IPS-NIHi7 (cell line): ENCODE results near the gene OAF.

Experiments used
- DNase-seq: peaks from one replicate; pipeline ENCODE4 v3.0.0; 2012; ENCODE audit warnings: mixed read lengths; ENCODE audit errors: extremely low spot score

Gene OAF

DNA sequence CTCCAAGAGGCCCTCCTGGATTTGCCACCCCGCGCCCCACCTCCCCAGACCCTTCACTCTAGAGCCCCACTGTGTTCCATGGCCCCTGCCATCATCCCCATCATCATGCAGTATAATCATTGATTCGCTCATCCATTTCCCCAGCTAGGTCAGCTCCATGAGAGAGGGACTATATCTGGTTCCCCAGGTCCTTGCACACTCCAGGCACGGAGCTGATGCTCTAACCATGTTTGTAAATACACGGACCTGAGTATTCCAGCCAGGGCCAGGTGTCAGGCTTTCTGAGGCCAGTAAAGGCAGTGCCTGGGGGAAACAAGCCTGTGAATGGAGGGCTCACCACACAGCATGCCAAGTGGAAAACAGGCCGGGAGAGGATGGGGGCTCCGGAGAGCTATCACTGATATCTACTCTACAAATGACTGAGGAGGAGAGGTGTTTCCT, 27.1 kb upstream of the OAF start:
- no peak for DNase-seq

GRCh38 chr11:120184371-120184945, 26.4 kb upstream of the OAF start:
- DNase-seq = no peak

- DNase-seq = no peak
Observed at GRCh38 chr11:120184946-120185705, 25.7 kb upstream of the OAF start.

- DNase-seq = no peak
Observed at GRCh38 chr11:120185706-120186455, 25.0 kb upstream of the OAF start.

DNA sequence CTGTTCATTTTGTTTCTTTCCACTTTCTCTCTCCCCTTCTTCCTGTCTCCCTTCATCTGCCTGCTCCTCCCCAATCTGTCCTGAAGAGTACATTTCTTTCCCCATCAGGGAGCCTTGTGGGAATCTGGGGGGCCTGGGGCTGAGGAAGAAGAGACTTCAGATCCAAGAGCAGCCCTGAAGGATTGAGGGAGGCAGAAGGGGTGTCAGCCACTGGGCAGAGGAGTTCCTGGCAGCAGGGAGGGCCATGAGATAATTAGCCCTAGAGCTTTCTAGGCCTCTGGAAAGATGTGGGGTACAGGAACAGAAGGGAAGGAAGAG, 24.4 kb upstream of the OAF start:
- no peak for DNase-seq

DNA sequence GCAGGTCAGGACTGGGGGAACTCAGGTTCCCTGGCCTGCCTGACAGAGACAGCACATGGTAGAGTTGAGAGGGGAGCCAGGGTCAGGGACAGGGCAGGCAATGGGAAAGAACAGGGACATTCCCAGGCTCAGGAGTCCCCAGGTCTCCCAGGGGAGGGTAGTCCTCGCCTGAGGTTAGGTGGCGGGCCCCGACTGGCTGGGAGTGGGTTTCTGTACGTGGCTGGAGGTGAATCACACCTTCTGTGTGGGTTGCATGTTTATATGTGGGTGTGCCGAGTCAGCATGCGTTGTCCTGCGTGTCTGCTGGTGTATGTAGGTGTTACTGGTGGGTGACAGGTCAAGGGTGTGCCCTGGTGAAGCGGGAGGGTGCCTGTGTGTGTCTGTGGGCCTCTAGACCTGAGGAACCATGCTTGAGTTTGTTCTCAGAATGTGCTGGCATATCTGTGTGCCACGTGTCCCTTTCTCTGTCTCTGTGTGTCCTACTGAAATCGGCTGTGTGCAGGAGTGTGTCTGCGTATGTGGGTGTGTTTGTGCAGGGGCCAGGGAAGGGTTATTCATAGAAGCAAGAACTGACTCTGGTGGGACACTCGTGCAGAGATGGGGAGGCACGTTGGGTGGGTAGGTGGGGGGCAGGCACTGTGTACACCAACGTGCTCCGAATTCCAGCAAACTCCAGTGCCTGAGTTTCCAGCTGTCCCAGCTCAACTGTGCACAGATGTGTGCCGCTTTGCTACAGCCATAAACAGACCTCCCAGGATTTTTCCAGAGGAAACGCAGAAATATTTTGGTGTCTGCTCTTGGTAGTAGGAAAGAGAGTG, 23.8 kb upstream of the OAF start:
- no peak for DNase-seq

DNA sequence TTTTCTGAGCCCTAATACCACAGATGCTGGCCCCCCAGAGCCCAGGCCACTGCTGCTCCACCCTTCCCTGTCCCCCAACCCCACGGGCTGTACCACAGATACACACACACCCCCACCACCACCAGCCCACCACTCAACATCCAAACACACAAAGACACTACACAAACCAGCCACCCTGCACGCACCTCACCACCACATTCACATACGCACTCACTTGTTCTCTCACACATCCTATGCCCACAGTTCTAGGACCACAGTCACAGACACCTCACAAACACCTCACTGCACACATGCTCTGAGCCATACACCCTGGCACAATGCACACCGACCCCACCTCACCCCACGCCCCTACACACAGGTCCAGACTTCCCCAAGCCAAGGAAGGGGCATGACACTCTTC, 22.5 kb upstream of the OAF start:
- DNase-seq = no peak

DNA sequence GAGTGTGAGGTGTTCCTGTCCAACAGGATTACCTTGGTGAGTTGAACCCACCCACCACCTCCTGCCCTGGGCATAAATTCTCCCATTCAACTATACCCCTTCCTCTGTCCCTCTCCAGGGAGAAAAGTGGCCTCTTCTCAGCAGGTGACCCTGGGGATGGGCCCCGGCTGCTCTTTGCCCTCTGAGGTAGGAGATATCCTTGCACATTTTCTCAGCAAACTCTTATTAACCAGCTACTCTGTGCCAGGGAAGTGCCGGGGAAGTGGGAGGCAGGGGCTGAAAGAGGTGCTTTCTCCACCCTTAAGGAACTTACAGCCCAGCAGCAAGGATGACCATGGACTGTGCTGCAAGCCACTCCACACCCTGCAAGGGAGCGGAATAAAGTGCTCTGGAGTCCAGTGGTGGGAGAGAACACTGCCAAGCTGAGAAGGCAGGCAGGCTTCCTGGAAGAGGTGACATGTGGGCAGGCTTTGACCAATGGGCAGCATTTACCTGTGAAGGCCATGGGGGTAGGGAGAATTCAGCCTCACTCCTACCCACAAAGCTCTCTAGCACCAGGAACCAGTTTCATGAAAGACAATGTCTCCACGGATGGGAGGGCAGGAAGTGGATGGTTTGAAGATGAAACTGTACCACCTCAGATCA, 21.9 kb upstream of the OAF start:
- DNase-seq = no peak

- no peak for DNase-seq
Observed at GRCh38 chr11:120191058-120191457, 19.8 kb upstream of the OAF start.

- DNase-seq = no peak
Observed at GRCh38 chr11:120192831-120193625, 17.8 kb upstream of the OAF start.

DNA sequence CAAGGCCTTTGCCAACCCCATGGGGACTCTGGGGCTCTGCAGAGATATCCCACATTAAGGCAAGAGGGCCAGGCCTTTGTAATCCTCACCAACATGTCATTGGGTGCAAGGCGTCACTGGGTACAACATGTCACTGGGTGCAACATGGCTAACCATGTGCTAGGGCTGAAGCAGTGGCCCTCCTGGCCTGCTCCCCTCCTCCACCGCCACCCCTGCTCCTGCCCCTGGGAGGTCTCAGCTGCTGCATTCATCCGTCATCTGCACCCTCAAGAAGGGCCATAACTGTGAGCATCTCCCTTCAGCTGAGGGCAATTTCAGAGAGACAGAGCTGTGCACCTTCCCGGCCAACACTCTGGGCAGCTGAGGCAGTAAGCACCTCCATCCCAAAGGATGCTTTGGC, 16.7 kb upstream of the OAF start:
- DNase-seq = no peak

- DNase-seq = no peak
Observed at GRCh38 chr11:120195601-120196320, 15.1 kb upstream of the OAF start.

DNA sequence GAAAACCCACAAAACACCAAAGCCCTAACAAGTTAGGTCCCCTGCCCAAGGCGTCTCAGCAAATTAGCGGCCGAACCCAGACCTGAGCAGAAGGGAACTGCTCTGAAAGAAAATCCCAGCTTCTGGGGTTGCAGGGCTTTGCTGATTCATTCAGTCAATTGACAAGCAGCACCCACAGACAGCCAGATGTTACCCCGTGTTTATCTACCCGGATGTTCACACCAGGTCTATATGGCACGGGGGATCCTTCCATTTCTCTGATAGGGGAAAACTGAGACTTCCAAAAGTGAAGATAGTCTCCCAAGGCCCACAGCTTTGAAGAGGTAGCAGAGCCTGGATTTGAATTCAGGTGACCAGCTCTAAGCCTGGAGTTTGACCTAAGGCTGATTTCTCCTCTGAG, 14.0 kb upstream of the OAF start:
- no peak for DNase-seq

- DNase-seq = peak; percentile 71
Observed at GRCh38 chr11:120197251-120197891, 13.5 kb upstream of the OAF start.

DNA sequence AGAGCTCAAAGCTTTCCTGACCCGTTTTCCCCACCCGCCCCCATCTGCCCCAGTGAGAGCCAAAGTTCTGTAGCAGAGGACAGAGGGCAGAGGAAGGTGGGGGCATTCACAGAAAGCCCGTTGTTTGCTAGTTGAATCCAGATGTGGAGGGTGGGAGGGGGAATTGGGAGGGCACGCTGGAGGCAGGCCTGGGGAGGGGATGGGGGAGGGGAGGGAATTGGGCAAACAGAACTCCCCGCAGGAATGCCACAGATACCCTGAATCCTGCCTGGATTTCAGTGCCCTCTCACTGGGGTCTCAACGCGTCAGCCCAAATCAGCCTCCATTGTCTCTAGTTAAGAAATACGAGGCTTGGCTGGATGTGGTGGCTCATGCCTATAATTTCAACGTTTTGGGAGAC, 12.9 kb upstream of the OAF start:
- DNase-seq = no peak

- no peak for DNase-seq
Observed at GRCh38 chr11:120198403-120198786, 12.4 kb upstream of the OAF start.

GRCh38 chr11:120198787-120199469, 11.9 kb upstream of the OAF start:
- DNase-seq = no peak

- no peak for DNase-seq
Observed at GRCh38 chr11:120199613-120200012, 11.2 kb upstream of the OAF start.

DNA sequence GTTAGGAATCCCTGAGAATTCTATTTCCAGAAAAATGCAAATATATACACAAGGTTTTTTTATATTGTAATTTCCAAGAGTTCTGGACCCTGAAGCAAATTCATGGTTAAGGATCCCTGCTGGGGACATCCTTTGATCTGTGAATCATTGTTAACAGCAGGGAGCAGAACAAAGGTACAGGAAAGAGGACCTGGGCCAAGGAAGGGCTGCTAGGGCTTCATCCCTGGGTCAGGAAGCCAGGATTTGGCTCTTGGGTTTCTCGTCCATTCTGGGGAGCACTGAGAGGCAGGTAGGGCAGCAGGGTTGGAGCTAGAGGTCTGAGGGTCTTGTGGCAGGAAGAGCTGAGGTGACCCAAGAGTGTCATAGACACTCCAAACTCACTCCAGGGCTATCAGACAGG, 10.2 kb upstream of the OAF start:
- DNase-seq = no peak
